NCI-H82 treated with DMSO at 0.1 percent for 48 hours (cell line): Measurements from ENCODE around the gene SPTB.

Source experiments
- DNase-seq: peaks from one replicate; lab custom pipeline; 2025; ENCODE audit not compliant: unreplicated experiment; lab: John Stamatoyannopoulos, UW

The SPTB gene

GRCh38 chr14:64792871-64793560 is 86.7 kb downstream of the SPTB start:
- no peak for DNase-seq

- no peak for DNase-seq
Measured at GRCh38 chr14:64792231-64792630, 87.5 kb downstream of the SPTB start.

GRCh38 chr14:64790478-64790877 is 89.2 kb downstream of the SPTB start:
- no peak for DNase-seq

GRCh38 chr14:64789696-64790095 is 90.0 kb downstream of the SPTB start:
- DNase-seq = no peak

- no peak for DNase-seq
Measured at GRCh38 chr14:64788706-64789105, 91.0 kb downstream of the SPTB start.

- no peak for DNase-seq
Measured at GRCh38 chr14:64787619-64788018, 92.1 kb downstream of the SPTB start.

- no peak for DNase-seq
Measured at GRCh38 chr14:64786296-64787149, 93.2 kb downstream of the SPTB start.

- DNase-seq = no peak
Measured at GRCh38 chr14:64784006-64784405, 95.7 kb downstream of the SPTB start.

- DNase-seq = no peak
Measured at GRCh38 chr14:64782196-64782595, 97.5 kb downstream of the SPTB start.

- no peak for DNase-seq
Measured at GRCh38 chr14:64779472-64779871, 100.2 kb downstream of the SPTB start.

GRCh38 chr14:64778104-64778754 is 101.5 kb downstream of the SPTB start:
- DNase-seq = peak; percentile 3

GRCh38 chr14:64777461-64777860 is 102.2 kb downstream of the SPTB start:
- DNase-seq = no peak

GRCh38 chr14:64775081-64775777 is 104.5 kb downstream of the SPTB start:
- no peak for DNase-seq

GRCh38 chr14:64774272-64774671 is 105.4 kb downstream of the SPTB start:
- DNase-seq = no peak

GRCh38 chr14:64773577-64773976 is 106.1 kb downstream of the SPTB start:
- no peak for DNase-seq

- no peak for DNase-seq
Measured at GRCh38 chr14:64773046-64773445, 106.7 kb downstream of the SPTB start.

GRCh38 chr14:64772397-64772950 is 107.2 kb downstream of the SPTB start:
- no peak for DNase-seq

GRCh38 chr14:64771161-64771560 is 108.5 kb downstream of the SPTB start:
- DNase-seq = no peak

- no peak for DNase-seq
Measured at GRCh38 chr14:64770751-64771150, 109.0 kb downstream of the SPTB start.

GRCh38 chr14:64769096-64770020 is 110.3 kb downstream of the SPTB start:
- no peak for DNase-seq
